ENCODE data around the gene GNGT2.

- TF ChIP-seq, protein P1, sequence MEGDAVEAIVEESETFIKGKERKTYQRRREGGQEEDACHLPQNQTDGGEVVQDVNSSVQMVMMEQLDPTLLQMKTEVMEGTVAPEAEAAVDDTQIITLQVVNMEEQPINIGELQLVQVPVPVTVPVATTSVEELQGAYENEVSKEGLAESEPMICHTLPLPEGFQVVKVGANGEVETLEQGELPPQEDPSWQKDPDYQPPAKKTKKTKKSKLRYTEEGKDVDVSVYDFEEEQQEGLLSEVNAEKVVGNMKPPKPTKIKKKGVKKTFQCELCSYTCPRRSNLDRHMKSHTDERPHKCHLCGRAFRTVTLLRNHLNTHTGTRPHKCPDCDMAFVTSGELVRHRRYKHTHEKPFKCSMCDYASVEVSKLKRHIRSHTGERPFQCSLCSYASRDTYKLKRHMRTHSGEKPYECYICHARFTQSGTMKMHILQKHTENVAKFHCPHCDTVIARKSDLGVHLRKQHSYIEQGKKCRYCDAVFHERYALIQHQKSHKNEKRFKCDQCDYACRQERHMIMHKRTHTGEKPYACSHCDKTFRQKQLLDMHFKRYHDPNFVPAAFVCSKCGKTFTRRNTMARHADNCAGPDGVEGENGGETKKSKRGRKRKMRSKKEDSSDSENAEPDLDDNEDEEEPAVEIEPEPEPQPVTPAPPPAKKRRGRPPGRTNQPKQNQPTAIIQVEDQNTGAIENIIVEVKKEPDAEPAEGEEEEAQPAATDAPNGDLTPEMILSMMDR (IDR thresholded peaks at IDR 0.05) = no peak
- TF ChIP-seq POLR2A (IDR thresholded peaks at IDR 0.05) = no peak
These were observed 12.9 kb downstream of the GNGT2 start for GRCh38 chr17:49197346-49197998.

Data from adrenal gland (tissue), 5 donors.